ENCODE data around the gene LACTB. TPM values are rescaled to one million over a fixed set of nuclear protein-coding genes. Genes with fewer than 3 reads are reported as not detected.
A peak's percentile ranks its signal among the peaks of the same experiment; 100 is the strongest.

The LACTB gene, protein sequence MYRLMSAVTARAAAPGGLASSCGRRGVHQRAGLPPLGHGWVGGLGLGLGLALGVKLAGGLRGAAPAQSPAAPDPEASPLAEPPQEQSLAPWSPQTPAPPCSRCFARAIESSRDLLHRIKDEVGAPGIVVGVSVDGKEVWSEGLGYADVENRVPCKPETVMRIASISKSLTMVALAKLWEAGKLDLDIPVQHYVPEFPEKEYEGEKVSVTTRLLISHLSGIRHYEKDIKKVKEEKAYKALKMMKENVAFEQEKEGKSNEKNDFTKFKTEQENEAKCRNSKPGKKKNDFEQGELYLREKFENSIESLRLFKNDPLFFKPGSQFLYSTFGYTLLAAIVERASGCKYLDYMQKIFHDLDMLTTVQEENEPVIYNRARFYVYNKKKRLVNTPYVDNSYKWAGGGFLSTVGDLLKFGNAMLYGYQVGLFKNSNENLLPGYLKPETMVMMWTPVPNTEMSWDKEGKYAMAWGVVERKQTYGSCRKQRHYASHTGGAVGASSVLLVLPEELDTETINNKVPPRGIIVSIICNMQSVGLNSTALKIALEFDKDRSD
- 18.8 TPM for total RNA-seq

DNA sequence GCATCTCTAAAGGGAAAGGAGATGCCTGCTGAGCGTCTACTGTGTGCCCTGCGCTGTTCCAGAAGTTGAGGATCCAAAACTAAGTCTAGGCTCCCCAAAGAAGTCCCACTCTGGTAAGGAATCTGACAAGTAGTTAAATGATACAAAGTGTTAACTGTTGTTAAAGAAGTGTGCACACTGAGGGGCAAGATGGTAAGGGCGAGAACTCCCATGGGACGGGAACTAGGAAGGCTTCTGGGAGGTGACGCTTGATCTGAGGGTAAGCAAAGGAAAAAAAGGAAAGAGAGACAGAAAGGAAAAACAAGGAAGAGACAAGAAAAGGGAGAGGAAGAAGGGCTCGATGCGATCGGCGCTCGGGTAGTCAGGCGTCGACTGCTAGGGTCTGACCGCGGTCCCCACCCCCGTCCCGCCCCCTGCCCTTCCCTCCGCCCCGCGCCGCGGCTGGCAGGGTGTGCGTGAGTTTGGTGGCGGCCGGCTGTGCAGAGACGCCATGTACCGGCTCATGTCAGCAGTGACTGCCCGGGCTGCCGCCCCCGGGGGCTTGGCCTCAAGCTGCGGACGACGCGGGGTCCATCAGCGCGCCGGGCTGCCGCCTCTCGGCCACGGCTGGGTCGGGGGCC is at the start of gene LACTB:
Gene LACTB (plus strand): TSS at position 480 of the 620 bp plus-strand sequence. CDS start 11 bp downstream, at position 491.
- peak; percentile 93 for ATAC-seq

DNA sequence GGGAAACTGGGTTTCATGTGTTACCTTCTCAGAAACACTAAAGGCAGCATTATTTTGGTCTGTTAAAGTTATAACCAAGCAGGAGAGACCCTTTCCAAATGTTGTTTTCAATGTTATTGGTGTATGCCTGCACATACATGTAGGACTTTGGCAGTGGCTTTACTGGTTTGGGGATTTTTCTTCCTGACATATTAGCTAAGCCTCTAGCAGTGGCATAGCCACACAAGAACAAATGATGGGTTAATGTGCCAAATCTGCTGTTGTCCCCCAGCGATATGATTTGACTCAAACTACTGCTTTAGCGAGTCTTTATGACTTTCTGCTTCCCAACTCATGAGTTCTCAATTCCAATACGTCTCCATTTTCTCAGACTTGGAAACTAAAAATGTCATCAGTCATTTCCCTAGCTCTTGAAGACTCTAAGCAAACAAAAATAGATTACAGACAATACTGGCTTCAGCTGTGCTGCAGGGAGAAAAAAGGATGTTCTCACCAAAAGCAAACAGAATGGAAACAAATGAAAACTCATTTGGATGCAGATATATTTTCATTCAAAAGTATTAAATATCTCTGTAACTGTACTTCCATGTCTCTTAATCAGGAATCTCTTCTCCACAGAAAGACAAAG is 49.5 kb upstream of the LACTB start:
- no peak for ATAC-seq
- no peak for DNase-seq (ENCODE audit: low spot score)

More for the DNA sequence above, at the start of gene LACTB:
- peak; percentile 90 for DNase-seq (ENCODE audit: low spot score)

DNA sequence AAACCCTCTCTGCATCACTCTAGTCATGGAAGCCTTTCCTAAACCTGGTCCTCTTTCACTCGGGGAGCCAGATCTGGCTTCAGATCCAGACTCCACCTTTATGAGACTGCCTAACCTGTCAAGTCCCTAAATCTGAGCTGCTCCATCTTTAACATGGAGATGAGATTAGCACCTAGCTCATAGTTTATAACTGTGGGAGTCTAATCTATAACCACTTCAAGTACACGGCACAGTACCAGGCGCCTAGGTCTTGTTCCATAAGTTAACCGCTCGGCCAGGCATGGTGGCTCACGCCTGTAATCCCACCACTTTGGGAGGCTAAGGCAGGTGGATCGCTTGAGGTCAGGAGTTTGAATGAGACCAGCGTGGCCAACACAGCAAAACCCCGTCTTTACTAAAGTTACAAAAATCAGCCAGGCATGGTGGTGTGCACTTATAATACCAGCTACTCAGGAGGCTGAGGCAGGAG is 48.8 kb upstream of the LACTB start:
- DNase-seq (ENCODE audit: low spot score) (no peak), ATAC-seq (no peak)

DNA sequence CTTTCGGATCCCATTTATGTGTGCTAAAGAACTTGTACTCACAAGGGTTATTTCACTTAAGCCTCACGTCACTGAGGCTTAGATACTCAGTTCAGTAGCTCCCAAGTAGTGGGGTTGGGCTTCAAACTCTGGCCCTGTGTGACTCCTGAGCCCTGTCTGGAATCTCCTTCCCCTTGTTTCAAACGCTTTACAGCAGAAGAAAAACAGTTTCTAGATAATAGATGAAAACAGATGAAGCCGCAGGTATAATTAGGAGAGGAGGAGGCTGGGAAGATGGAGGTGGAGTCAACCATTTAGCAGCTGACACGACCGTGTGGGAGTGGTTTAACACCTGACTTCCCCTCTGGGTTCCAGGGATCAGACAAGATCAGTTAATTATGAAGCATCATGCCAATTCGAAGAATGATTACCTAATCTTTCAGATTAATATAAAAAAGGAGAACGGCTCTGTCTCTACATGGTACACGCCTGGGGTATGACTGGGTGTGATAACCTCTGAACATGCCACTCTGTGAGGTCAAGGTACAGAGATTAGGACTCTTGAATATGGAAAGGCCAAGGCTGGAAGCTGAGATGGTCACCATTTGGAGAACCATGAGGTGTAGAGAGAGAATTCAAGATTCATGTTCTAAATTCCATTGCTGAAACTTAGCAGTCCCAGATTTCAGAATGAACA is 48.0 kb upstream of the LACTB start:
- ATAC-seq: peak; percentile 78

GRCh38 chr15:63075015-63075983 is 46.4 kb upstream of the LACTB start:
- ATAC-seq (no peak), DNase-seq (ENCODE audit: low spot score) (no peak)

More for the DNA sequence above, 48.0 kb upstream of the LACTB start:
- DNase-seq (ENCODE audit: low spot score): no peak

DNA sequence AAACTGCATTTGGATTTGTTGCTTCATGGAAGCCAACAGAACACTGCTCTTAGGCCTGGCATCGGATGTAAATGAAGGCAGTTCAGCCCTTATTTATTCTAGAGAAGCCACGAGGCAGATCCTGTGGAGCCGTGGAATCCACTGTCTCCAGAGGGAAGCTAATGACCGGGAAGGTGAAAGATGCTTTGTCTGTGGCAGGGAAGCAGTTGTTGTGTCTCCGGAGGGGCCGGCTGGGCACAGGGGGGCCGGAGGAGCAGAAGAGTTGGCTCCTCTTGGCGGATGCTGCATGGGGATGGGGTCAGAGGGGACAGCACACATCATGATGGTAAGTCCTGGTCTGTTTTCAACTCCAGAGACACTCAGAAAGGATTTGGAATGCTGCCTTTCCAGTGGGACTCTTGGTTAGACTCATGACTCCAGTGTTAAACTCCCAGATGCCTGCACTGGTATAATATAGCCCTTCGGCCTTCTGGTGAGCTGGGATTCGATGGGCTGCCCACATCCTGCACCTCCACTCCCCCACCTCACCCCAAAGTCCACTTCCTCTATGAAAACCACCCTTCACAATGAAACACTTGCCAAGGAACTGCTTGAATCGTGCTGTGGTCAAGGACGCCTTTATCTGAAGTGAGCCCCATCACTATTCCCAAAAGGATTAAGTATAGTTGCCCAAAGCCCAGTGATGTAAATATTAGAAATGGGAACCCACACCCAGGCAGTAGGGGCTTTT is 45.5 kb upstream of the LACTB start:
- ATAC-seq (no peak), DNase-seq (ENCODE audit: low spot score) (no peak)

DNA sequence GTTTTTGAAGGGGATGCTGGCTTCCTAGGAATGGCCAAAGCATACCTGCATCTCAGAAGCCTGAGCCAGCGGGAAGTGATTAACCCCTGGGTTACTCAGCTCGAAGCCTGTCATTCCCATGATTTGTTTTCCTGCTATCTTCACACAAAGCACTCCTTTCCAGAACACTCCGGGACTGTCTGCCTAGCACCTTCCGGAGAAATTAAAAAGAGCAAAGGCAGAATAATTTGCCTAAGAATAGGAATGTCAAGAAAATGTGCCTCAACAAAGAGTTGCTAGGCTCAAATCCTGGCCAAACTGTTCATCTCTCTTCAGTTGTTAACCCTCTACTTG is 45.0 kb upstream of the LACTB start:
- no peak for DNase-seq (ENCODE audit: low spot score)
- no peak for ATAC-seq

- ATAC-seq (no peak), DNase-seq (ENCODE audit: low spot score) (no peak)
Observed at GRCh38 chr15:63077952-63078351, 43.7 kb upstream of the LACTB start.

DNA sequence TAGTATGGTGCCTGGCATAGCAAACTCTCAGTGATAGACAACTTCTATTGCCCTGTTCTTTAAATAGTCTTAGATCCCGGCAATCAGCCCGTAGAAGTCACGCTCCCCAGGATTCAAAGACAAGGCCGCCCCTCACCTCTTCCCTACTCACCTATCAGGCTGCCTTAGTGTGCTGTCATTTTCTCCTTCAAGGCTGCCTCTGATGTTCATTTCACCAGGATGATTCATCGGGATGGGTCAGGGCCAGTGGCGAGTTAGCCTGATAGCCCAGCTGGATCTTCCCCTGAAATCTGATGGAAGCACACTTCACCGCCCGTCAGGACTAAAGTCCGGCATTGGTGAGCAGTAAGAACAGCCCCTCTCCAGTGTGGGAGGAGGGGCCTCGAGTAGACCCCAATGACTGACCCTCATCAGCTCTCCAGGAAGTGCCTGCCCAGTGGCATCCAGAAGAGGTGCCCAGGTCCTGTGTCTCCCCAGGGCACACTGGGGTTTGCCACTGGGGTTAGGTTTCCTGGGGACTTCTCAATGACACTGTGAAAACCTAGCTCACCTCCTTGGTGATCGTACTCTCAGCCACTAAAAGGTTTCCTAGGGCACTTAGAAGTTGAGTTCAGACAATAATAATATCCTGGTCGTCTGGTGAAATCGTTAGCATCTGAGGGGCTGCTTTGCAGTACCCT is 41.6 kb upstream of the LACTB start:
- ATAC-seq: no peak
- DNase-seq (ENCODE audit: low spot score): no peak

DNA sequence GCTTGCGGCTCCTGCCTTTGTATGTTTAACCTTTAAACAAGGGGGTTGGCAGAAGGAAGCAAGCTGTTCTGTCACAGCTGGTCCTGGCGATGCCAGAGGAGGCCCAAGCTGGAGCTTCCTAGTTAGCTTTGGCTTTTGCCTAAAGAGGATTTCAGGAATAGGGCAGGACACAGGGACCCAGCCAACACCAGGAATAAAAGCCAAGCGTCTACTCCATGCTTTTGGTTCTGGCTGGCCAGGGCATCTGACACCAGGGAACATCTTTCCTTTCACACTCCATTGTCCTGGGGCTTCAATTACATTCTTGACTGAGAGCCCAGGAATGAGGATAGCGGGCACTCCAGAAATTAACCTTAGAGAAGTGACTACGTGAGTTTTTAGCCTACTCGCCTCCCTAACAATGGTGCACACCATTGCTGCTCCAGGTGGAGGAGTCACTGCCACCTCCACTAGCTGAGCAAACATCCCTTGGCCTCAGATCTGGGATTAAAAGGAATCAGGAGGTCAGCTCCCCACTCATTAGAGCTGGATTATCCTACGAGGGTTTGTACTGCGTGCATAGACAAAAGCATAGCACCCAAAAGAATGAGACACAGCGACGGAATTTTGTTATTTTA is 40.9 kb upstream of the LACTB start:
- ATAC-seq: no peak
- no peak for DNase-seq (ENCODE audit: low spot score)

DNA sequence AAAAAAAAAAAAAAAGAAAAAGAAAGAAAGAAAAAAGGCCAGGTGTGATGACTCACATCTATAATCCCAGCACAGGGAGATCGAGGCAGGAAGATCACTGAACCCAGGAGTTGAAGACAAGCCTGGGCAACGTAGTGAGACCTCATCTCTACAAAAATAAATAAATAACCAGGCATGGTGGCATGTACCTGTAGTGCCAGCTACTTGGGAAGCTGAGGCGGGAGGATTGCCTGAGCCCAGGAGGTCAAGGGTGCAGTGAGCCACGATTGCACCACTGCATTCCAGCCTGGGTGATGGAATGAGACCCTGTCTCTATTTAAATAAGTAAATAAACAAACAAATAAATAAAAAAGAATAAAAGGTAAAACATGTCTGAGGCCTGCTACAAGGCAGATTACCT is 39.3 kb upstream of the LACTB start:
- no peak for DNase-seq (ENCODE audit: low spot score)
- ATAC-seq: no peak

GRCh38 chr15:63083044-63083443 is 38.6 kb upstream of the LACTB start:
- peak; percentile 12 for DNase-seq (ENCODE audit: low spot score)
- no peak for ATAC-seq

DNA sequence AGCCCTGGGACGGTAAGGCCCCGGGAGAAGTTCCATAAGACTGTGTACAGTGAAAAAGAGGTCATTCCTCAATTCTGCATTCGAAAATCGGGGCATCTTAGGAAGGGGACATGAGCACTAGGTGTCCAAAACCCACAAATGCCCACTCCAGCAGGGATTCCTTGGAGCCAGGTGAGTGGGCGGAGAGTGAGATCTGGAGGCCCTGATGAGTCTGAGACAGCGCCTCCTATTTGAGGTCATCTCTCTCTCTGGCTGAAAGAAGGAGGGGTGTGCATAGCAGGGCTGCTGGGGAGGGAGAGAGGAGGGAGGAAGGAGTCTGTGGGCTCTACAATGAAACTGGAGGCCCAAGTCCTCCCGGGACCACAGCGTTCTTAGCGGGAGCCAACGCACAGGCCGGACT is 38.1 kb upstream of the LACTB start:
- DNase-seq (ENCODE audit: low spot score) (peak; percentile 11), ATAC-seq (no peak)

DNA sequence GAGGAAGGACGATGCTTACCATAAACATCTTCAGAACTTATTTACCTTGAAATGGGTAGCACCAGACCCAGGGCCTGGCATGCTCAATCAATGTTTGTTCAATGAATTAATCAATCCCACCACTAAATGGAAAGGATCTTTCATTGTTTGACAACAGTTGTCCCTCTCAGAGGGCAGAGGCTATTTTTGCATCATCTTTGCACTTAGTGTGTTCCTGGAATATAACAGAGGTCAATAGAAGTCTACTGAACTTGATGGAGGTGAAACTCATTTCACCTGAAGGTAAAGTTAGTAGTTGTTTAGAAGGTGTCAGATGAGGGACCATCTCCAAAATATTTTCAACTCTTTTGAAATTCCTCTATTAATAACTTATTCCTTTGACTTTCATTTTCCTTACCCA is 36.9 kb upstream of the LACTB start:
- no peak for ATAC-seq
- peak; percentile 4 for DNase-seq (ENCODE audit: low spot score)

- ATAC-seq (no peak), DNase-seq (ENCODE audit: low spot score) (no peak)
Observed at GRCh38 chr15:63085289-63085688, 36.4 kb upstream of the LACTB start.

DNA sequence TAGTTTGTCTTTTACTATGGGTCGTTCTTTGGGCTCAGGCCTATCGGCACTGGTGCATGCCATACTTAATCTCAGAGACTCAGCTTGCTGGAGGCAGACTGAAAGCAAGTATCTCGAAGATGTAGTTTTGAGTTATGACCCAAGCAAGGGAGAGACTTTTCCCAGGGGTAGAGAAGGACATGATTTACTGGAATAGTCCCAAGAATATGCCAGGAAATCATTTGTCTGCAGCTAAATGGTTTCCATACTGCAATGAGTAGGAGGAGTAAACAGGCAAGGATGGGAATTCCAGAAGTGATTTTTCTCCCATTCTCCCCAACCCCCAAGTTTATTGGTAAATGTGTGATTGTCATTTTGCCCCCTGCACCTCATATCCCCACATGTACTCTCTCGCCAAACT is 35.4 kb upstream of the LACTB start:
- no peak for ATAC-seq
- peak; percentile 12 for DNase-seq (ENCODE audit: low spot score)

DNA sequence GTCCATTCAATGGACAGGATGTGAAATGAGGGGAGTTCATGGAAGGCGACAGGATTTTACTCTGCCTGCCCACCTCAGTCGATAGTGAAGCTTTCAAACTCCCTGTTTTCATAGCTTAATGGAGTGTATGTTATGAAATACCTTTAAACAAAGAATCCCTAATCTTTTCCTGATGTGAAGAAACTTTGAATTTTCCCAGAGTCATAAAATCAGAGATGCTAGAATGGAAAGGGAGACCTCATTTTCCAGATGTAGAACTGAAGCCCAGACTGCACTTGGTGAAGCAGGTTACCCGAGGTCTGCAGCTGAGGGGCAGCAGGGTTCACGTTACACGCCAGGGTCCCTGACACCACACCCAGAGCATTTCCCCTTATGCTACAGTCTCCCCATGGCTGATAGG is 34.7 kb upstream of the LACTB start:
- ATAC-seq (no peak), DNase-seq (ENCODE audit: low spot score) (no peak)

- ATAC-seq (no peak), DNase-seq (ENCODE audit: low spot score) (peak; percentile 10)
Observed at GRCh38 chr15:63088533-63089245, 33.0 kb upstream of the LACTB start.

Measured in left lobe of liver (tissue), 2 donors.